MM.1S (cell line): ENCODE measurements around the gene KLF15.

Experiments
- EZH2 ChIP-seq: fragments of 300-600 bp; sonication (generic); optimal IDR thresholded peaks from 2 replicates; pipeline ENCODE3; 2017; ENCODE audit warnings: low read depth, mild to moderate bottlenecking, antibody characterized with exemption, low read length, mixed read lengths
- EZH2phosphoT487 ChIP-seq: fragments of 300-600 bp; sonication (generic); IDR thresholded peaks from 2 replicates; pipeline ENCODE4 v1.6.1; 2018; ENCODE audit warnings: antibody characterized with exemption, low read length
- TF ChIP-seq, protein P1 (sequence below): fragments of 300-600 bp; sonication (generic); IDR thresholded peaks from 2 replicates; pipeline ENCODE4 v1.5.1; 2016; ENCODE audit warnings: antibody characterized with exemption, low read length, mixed read lengths

DNA sequence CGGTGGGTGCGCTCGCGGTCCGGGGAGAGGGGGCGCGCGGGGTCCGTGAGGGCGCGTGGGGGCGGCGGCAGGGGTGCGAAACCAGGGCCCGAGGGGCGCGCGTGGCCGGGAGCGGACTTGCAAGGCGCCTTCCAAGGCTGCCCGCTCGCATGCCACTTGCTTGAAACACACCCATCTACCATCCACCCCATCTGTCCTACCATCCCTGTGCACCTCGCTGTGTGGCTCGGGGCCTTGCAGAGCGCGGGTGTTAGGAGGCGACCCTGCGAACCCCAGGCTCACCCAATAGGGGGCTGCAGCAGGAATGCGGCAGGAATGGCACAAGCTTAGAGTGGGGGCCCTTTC, 37.7 kb upstream of the KLF15 start:
- TF ChIP-seq EZH2 (no peak), EZH2phosphoT487 (no peak)
- TF ChIP-seq, protein P1, sequence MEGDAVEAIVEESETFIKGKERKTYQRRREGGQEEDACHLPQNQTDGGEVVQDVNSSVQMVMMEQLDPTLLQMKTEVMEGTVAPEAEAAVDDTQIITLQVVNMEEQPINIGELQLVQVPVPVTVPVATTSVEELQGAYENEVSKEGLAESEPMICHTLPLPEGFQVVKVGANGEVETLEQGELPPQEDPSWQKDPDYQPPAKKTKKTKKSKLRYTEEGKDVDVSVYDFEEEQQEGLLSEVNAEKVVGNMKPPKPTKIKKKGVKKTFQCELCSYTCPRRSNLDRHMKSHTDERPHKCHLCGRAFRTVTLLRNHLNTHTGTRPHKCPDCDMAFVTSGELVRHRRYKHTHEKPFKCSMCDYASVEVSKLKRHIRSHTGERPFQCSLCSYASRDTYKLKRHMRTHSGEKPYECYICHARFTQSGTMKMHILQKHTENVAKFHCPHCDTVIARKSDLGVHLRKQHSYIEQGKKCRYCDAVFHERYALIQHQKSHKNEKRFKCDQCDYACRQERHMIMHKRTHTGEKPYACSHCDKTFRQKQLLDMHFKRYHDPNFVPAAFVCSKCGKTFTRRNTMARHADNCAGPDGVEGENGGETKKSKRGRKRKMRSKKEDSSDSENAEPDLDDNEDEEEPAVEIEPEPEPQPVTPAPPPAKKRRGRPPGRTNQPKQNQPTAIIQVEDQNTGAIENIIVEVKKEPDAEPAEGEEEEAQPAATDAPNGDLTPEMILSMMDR, result no peak
